ENCODE measurements around the gene EME2. TPM values are rescaled to one million over a fixed set of nuclear protein-coding genes. Genes with fewer than 3 reads are reported as not detected.

EME2 gene
- total and polyA plus RNA-seq, 2 of the 13 experiments (the other 11 are each of a cell fraction or from before 2014, with no cell fraction given) = 4.4 to 7.6 TPM

DNA sequence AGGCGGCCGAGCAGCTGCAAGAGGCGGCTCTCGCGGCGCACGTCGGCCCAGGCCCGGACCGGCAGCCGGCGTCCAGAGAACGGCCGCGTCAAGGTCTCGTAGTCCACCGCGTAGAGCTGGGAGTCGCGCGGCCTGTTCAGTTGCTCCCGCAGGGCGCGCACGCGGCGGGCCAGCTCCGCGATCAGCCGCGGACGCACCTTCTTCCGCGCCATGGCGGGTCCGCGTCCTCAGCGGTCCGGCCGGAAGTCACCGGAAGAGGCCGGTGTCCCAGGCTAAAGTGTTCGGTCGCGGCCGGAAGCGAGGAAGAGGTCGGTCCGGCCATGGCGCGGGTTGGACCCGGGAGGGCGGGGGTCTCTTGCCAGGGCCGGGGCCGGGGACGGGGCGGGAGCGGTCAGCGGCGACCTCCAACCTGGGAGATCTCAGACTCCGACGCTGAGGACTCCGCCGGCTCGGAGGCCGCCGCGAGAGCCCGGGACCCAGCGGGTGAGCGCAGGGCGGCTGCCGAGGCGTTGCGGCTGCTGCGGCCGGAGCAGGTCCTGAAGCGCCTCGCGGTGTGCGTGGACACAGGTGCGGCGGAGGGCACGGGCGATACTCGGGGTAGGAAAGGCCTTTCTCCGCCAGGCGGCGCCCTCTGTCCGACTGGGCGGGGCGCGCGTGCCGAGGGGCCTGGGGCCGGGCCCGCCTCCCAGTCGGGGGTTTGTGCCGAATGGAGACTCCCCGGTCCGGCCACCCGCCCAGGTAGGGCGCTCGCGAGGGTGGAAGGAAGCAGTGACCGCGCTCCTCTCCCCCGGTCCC lies 495 bp downstream of the EME2 start, which contains the start of gene MRPS34 (continued):
- TF ChIP-seq, protein P1, sequence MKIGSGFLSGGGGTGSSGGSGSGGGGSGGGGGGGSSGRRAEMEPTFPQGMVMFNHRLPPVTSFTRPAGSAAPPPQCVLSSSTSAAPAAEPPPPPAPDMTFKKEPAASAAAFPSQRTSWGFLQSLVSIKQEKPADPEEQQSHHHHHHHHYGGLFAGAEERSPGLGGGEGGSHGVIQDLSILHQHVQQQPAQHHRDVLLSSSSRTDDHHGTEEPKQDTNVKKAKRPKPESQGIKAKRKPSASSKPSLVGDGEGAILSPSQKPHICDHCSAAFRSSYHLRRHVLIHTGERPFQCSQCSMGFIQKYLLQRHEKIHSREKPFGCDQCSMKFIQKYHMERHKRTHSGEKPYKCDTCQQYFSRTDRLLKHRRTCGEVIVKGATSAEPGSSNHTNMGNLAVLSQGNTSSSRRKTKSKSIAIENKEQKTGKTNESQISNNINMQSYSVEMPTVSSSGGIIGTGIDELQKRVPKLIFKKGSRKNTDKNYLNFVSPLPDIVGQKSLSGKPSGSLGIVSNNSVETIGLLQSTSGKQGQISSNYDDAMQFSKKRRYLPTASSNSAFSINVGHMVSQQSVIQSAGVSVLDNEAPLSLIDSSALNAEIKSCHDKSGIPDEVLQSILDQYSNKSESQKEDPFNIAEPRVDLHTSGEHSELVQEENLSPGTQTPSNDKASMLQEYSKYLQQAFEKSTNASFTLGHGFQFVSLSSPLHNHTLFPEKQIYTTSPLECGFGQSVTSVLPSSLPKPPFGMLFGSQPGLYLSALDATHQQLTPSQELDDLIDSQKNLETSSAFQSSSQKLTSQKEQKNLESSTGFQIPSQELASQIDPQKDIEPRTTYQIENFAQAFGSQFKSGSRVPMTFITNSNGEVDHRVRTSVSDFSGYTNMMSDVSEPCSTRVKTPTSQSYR (CRISPR knock-in tag; IDR thresholded peaks at IDR 0.05; ENCODE audit: borderline replicate concordance) = no peak
- no peak for TF ChIP-seq TBP (CRISPR knock-in tag; IDR thresholded peaks at IDR 0.05)
- TF ChIP-seq KAT7 (CRISPR knock-in tag; IDR thresholded peaks at IDR 0.05; ENCODE audit: borderline replicate concordance) = peak; percentile 95; the same call in 1 of the 2 replicates
- TF ChIP-seq RFX5 (IDR thresholded peaks at IDR 0.05; ENCODE audit: low read depth, low read length) = peak; percentile 41; the same call in 1 of the 2 replicates
- peak; percentile 83; the same call in 1 of the 2 replicates for TF ChIP-seq ZNF672 (CRISPR knock-in tag; IDR thresholded peaks at IDR 0.05)
- TF ChIP-seq, protein P2, sequence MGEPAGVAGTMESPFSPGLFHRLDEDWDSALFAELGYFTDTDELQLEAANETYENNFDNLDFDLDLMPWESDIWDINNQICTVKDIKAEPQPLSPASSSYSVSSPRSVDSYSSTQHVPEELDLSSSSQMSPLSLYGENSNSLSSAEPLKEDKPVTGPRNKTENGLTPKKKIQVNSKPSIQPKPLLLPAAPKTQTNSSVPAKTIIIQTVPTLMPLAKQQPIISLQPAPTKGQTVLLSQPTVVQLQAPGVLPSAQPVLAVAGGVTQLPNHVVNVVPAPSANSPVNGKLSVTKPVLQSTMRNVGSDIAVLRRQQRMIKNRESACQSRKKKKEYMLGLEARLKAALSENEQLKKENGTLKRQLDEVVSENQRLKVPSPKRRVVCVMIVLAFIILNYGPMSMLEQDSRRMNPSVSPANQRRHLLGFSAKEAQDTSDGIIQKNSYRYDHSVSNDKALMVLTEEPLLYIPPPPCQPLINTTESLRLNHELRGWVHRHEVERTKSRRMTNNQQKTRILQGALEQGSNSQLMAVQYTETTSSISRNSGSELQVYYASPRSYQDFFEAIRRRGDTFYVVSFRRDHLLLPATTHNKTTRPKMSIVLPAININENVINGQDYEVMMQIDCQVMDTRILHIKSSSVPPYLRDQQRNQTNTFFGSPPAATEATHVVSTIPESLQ (CRISPR knock-in tag; conservative IDR thresholded peaks at IDR 0.05) = 0 out of 2 replicates have a peak, but pooled peaks have one; percentile 63
- 0 out of 2 replicates have a peak, but pooled peaks have one; percentile 22 for TF ChIP-seq RFXANK (CRISPR knock-in tag; IDR thresholded peaks at IDR 0.05)
- TF ChIP-seq, protein P3, sequence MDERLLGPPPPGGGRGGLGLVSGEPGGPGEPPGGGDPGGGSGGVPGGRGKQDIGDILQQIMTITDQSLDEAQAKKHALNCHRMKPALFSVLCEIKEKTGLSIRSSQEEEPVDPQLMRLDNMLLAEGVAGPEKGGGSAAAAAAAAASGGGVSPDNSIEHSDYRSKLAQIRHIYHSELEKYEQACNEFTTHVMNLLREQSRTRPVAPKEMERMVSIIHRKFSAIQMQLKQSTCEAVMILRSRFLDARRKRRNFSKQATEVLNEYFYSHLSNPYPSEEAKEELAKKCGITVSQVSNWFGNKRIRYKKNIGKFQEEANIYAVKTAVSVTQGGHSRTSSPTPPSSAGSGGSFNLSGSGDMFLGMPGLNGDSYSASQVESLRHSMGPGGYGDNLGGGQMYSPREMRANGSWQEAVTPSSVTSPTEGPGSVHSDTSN (CRISPR knock-in tag; IDR thresholded peaks at IDR 0.05) = no peak
- TF ChIP-seq, protein P4, sequence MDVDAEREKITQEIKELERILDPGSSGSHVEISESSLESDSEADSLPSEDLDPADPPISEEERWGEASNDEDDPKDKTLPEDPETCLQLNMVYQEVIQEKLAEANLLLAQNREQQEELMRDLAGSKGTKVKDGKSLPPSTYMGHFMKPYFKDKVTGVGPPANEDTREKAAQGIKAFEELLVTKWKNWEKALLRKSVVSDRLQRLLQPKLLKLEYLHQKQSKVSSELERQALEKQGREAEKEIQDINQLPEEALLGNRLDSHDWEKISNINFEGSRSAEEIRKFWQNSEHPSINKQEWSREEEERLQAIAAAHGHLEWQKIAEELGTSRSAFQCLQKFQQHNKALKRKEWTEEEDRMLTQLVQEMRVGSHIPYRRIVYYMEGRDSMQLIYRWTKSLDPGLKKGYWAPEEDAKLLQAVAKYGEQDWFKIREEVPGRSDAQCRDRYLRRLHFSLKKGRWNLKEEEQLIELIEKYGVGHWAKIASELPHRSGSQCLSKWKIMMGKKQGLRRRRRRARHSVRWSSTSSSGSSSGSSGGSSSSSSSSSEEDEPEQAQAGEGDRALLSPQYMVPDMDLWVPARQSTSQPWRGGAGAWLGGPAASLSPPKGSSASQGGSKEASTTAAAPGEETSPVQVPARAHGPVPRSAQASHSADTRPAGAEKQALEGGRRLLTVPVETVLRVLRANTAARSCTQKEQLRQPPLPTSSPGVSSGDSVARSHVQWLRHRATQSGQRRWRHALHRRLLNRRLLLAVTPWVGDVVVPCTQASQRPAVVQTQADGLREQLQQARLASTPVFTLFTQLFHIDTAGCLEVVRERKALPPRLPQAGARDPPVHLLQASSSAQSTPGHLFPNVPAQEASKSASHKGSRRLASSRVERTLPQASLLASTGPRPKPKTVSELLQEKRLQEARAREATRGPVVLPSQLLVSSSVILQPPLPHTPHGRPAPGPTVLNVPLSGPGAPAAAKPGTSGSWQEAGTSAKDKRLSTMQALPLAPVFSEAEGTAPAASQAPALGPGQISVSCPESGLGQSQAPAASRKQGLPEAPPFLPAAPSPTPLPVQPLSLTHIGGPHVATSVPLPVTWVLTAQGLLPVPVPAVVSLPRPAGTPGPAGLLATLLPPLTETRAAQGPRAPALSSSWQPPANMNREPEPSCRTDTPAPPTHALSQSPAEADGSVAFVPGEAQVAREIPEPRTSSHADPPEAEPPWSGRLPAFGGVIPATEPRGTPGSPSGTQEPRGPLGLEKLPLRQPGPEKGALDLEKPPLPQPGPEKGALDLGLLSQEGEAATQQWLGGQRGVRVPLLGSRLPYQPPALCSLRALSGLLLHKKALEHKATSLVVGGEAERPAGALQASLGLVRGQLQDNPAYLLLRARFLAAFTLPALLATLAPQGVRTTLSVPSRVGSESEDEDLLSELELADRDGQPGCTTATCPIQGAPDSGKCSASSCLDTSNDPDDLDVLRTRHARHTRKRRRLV (CRISPR knock-in tag; IDR thresholded peaks at IDR 0.05) = no peak
- TF ChIP-seq PAF1 (CRISPR knock-in tag; IDR thresholded peaks at IDR 0.05) = no peak
- TF ChIP-seq ZNF850 (CRISPR knock-in tag; conservative IDR thresholded peaks at IDR 0.05) = no peak; the same call in 1 of the 2 replicates
- TF ChIP-seq ZKSCAN5 (CRISPR knock-in tag; IDR thresholded peaks at IDR 0.05) = no peak
- 0 out of 2 replicates have a peak, but pooled peaks have one; percentile 1 for TF ChIP-seq AHR (CRISPR knock-in tag; IDR thresholded peaks at IDR 0.05)

Data from HepG2 (cell line).